HL-60 (cell line): ENCODE data around the gene RAD50.

ENCODE experiments used
- DNase-seq, 2 experiments: peaks; one replicate each; pipeline ENCODE4 v3.0.0-alpha.2; 2010 to 2020; ENCODE audit warnings: low read depth in 1 of 2, low spot score in 1 of 2
- H3K27ac ChIP-seq: fragments of 250-450 bp; sonication (Bioruptor Pico); replicated peaks from 2 replicates; pipeline ENCODE4 v1.5.1; 2020; ENCODE audit warnings: mild to moderate bottlenecking, moderate library complexity
- H3K27me3 ChIP-seq: fragments of 250-450 bp; sonication (Bioruptor Pico); 2 replicates; pipeline ENCODE4 v1.5.1; 2021; ENCODE audit warnings: mild to moderate bottlenecking, moderate library complexity; ENCODE audit not compliant: insufficient read depth, poor library complexity, severe bottlenecking
- H3K4me3 ChIP-seq: replicated peaks from 2 replicates; pipeline ENCODE4 v1.5.1; 2011; ENCODE audit warnings: mild to moderate bottlenecking, control low read depth, low read length; ENCODE audit not compliant: insufficient read depth
- CTCF ChIP-seq: IDR thresholded peaks from one replicate; pipeline ENCODE4 v1.5.1; 2011; ENCODE audit warnings: low read length, control low read depth, inconsistent platforms; ENCODE audit not compliant: insufficient read depth
- GABPA ChIP-seq: IDR thresholded peaks from 2 replicates; pipeline ENCODE4 v1.6.1; 2012; ENCODE audit warnings: low read depth
- POLR2AphosphoS5 ChIP-seq: IDR thresholded peaks from 2 replicates; pipeline ENCODE4 v1.6.1; 2012; ENCODE audit warnings: low read depth
- REST ChIP-seq: IDR thresholded peaks from 2 replicates; pipeline ENCODE4 v1.6.1; 2012; ENCODE audit warnings: low read depth; ENCODE audit not compliant: insufficient replicate concordance
- SPI1 ChIP-seq: IDR thresholded peaks from 2 replicates; pipeline ENCODE4 v1.6.1; 2012; ENCODE audit warnings: low read depth, mild to moderate bottlenecking, borderline replicate concordance

The RAD50 gene

GRCh38 chr5:132646583-132647266 lies 89.9 kb downstream of the RAD50 start:
- Histone ChIP-seq H3K4me3 (no peak overlapping the region), H3K27me3 (no peaks in the 10 kb centered on the region), H3K27ac (no peak overlapping the region)
- TF ChIP-seq SPI1 (no peak), REST (no peak), GABPA (no peak), POLR2AphosphoS5 (no peak), CTCF (no peak)
- DNase-seq = no peak

GRCh38 chr5:132647473-132647872 lies 90.7 kb downstream of the RAD50 start:
- Histone ChIP-seq H3K27me3 (no peaks in the 10 kb centered on the region), H3K27ac (no peak overlapping the region), H3K4me3 (no peak overlapping the region)
- no peak for DNase-seq
- TF ChIP-seq REST (no peak), POLR2AphosphoS5 (no peak), SPI1 (no peak)

GRCh38 chr5:132648355-132648754 lies 91.6 kb downstream of the RAD50 start:
- DNase-seq = no peak
- Histone ChIP-seq H3K27me3 (no peaks in the 10 kb centered on the region), H3K27ac (no peak overlapping the region), H3K4me3 (no peak overlapping the region)
- no peak for TF ChIP-seq REST
- no peak for TF ChIP-seq SPI1

GRCh38 chr5:132651838-132652469 lies 95.2 kb downstream of the RAD50 start:
- TF ChIP-seq SPI1 (no peak), REST (no peak), CTCF (no peak), POLR2AphosphoS5 (no peak), GABPA (no peak)
- Histone ChIP-seq H3K27ac (no peak overlapping the region), H3K4me3 (no peak overlapping the region), H3K27me3 (no peaks in the 10 kb centered on the region)
- no peak for DNase-seq
